HG02981 (cell line): Measurements from ENCODE around the gene PSMD5.

Source experiments
- ATAC-seq: cut with Tn5 transposase; IDR thresholded peaks from one replicate; pipeline ENCODE4 v1.9.1; 2021; ENCODE audit warnings: mild to moderate bottlenecking, moderate library complexity; ENCODE audit not compliant: unreplicated experiment

The PSMD5 gene

GRCh38 chr9:120856700-120857099, 14.0 kb upstream of the PSMD5 start:
- ATAC-seq: no peak

DNA sequence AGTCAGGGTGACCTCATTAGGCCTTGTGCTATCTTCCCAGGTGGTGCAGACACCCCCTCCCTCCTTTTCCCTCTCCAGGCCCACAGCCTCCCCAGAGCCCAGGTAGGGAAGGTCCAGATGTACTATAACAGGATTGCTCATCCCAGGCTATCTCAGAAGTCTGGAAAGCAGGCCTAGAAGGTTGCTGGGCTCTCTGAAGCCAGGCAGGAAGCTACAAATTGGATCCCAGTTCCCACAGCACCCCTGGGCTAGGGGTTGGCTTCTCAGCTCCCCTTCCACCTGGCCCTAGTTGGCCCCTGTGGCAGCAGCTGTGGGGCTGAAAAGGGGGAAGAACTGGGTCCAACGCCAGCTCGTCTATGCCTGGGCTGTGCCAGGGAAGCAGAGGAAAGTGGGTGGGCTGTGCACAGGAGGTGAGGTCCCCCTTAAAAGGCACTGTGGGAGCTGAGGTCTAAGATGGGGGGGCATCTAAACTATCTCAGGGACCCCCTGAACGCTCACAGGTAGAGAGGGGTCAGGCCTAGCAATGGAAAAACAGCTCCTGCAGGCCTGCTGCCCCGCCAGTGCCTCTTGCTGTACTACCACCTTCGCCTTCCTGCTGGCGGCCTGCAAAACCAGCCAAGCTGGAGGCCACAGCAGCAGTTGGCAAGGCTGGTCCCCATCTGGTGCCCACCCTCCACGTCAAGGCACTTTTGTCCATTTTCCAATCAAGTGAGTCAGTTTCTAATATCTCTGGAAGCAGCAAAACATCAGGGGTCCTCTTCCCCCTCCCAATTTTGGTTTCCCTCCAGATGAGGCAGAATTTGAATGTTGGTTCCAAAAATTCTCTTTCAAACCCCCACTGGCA, 13.3 kb upstream of the PSMD5 start:
- no peak for ATAC-seq

DNA sequence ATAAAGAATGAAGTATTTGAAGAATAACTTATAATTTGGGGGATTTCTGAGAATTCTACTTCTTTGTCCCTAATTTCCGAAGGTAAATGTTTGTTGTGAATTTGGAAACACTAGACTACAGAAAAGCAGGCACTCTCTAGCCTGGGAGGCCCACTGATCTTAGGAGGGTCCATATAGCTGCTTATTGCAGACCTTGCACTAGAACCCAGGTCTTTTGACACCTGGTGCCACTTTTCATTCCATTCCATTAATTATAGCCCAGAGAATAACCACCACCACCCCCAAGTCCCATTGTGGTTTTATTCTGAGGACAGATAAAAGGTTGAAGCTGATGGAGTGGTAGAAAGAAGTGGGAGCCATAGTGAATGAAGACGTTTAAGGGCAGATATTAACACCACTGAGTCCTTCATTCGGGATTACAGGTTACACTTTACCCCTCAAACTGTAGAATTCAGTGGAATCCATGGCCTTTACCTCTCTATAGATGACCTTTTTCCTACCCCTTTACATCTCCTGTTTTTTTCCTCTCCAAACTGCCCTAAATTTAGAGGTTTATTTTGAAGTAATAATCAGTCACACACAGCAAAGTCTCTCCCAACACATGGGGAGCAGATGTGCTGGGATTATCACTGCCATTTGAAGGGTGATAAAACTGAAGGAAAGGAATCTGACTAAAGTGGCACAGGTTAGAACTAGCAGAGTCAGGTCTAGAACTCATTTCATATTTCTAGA, 12.0 kb upstream of the PSMD5 start:
- ATAC-seq: no peak

DNA sequence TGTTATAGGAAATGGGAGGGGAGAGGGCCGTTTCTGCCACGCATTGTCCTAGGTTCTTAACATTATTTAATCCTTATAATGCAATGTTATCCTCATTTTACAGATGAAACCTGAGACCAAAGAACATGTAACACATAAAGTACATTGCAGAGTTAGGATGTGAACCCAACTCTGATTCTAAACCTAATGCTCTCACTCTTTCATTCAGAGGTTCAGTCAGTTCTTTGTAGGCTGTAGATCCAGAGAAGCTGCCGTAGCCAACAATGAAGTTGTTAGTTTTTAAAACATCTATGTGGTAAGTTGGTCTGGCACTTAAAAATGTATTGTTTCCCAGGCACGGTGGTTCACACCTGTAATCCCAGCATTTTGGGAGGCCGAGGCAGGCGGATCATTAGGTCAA, 10.5 kb upstream of the PSMD5 start:
- ATAC-seq: no peak

DNA sequence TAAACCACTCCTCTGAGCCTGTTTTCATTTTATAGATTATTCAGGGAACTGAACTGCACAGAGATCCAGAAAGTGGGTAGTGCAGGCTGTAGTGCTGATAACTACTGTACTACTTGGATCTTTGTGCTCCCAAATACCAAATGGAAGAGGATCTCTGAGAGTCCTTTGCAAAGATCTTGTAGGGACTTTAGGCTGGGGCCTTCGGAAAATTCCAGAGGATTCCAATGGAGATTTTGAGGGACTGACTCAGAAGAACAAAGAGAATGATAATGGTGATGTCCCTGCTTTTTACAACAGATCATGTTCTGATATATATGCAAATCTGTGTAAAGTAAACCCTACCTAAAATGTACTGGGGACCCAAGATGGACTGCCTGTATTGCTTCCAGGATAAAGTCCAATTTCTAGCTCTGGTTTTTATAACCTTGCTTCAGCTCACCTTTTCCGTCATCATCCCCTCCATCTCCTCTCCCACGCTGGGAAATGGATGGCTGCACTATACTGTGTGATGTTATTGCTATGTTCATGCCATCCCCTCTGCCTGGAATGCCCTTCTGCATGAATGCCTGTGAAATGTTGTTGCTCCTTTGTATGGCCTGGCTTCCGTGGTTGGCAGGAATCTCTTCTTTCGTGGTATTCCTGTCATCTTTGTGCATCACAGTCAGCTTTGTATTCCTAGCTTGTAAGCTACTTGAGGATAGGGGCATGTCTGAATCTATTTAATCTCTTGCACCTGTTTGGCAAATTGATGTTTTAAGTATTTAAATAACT, 9.7 kb upstream of the PSMD5 start:
- no peak for ATAC-seq

GRCh38 chr9:120851449-120851848, 8.7 kb upstream of the PSMD5 start:
- no peak for ATAC-seq

- no peak for ATAC-seq
Measured at GRCh38 chr9:120850315-120850714, 7.6 kb upstream of the PSMD5 start.

GRCh38 chr9:120846906-120847305, 4.2 kb upstream of the PSMD5 start:
- no peak for ATAC-seq

- no peak for ATAC-seq
Measured at GRCh38 chr9:120846251-120846889, 3.6 kb upstream of the PSMD5 start.

- ATAC-seq: no peak
Measured at GRCh38 chr9:120845255-120845654, 2.5 kb upstream of the PSMD5 start.

- ATAC-seq: no peak
Measured at GRCh38 chr9:120841930-120842684, 615 bp downstream of the PSMD5 start.

GRCh38 chr9:120839146-120839545, 3.6 kb downstream of the PSMD5 start:
- ATAC-seq: no peak

DNA sequence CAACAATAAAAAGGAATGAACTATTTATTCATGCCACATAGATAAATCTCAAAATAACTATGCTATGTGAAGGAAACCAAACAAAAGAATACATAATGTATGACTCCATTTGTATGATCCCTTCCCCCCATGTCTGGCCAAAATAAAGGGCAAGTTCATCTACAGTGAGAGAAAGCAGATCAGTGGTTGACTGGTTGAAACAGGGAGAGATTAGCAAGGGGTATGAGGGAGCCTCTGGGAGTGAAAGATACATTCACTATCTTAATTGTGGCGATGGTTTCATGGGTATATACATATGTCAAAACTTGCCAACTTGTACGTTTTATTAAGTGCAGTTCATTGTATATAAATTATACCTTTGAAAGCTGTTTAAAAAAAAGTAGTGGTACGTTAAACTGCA, 4.8 kb downstream of the PSMD5 start:
- ATAC-seq: no peak

DNA sequence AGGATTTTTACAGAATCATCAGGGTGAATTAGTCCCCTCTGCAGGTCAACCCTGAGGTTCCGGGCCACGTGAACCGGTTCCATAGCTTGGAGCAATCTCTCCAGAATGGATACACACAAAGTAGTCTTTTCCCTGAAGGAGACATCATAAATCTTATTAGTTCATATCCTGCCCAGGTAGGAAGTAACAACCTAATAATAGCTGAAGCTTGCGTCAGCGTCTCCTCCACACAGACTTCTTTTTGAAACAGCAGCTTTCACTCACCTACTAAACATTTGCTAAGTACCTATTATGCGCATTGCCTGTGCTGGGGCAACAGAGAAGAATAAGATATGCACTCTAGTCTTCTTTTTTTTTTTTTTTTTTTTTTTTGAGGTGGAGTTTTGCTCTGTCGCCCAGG, 9.4 kb downstream of the PSMD5 start:
- no peak for ATAC-seq

GRCh38 chr9:120832807-120833206, 9.9 kb downstream of the PSMD5 start:
- ATAC-seq: no peak

GRCh38 chr9:120830865-120831264, 11.9 kb downstream of the PSMD5 start:
- no peak for ATAC-seq

DNA sequence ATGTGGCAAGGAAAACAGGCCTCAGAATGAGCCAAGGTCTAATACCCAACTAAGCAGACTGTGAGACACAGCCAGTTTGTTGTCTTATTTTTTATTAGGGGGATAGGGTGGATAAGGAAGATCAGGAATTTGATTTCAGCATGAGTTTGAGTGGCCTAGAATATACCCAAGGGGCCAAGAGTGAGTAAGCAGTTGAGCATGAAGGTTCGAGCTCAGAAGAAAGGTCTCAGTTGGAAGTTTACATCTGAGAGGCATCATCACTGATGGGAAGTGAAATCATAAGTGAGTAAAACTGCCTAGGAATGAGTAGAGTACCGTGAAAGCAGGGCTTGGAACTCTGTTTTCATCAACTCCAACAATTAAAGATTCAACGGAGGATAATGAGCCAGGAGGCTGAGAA, 12.6 kb downstream of the PSMD5 start:
- no peak for ATAC-seq

- ATAC-seq: no peak
Measured at GRCh38 chr9:120829650-120830049, 13.1 kb downstream of the PSMD5 start.

GRCh38 chr9:120820095-120820494, 22.6 kb downstream of the PSMD5 start:
- no peak for ATAC-seq

DNA sequence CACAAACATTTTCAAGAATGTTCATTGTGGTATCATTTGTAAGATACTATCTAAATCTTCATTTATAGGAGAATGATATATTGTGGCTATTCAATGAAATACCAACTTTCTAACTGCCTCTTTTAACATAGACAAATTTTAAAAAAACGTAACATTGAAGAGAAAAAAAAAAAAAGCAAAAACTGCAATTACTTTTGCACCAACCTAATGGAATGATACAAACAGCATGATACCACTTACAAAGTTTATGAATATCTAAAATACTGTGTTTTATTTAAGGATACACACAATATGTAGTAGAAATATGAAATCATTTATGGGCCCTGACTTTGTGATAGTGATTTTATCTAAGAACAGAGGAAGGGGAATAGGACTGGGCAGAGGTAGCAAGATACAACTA, 24.1 kb downstream of the PSMD5 start:
- ATAC-seq: no peak
